T-helper 22 cell (primary cell): ENCODE results near the gene ZNF750.

Experiments
- DNase-seq: peaks from one replicate; pipeline ENCODE4 v3.0.0-alpha.2; 2020; ENCODE audit warnings: low read depth

Gene ZNF750

GRCh38 chr17:82839617-82840292, at the start of gene ZNF750:
Gene ZNF750, minus strand, starts transcription at chr17:82840022. Its CDS starts 7,568 bp downstream, at chr17:82832454.
- DNase-seq = no peak

DNA sequence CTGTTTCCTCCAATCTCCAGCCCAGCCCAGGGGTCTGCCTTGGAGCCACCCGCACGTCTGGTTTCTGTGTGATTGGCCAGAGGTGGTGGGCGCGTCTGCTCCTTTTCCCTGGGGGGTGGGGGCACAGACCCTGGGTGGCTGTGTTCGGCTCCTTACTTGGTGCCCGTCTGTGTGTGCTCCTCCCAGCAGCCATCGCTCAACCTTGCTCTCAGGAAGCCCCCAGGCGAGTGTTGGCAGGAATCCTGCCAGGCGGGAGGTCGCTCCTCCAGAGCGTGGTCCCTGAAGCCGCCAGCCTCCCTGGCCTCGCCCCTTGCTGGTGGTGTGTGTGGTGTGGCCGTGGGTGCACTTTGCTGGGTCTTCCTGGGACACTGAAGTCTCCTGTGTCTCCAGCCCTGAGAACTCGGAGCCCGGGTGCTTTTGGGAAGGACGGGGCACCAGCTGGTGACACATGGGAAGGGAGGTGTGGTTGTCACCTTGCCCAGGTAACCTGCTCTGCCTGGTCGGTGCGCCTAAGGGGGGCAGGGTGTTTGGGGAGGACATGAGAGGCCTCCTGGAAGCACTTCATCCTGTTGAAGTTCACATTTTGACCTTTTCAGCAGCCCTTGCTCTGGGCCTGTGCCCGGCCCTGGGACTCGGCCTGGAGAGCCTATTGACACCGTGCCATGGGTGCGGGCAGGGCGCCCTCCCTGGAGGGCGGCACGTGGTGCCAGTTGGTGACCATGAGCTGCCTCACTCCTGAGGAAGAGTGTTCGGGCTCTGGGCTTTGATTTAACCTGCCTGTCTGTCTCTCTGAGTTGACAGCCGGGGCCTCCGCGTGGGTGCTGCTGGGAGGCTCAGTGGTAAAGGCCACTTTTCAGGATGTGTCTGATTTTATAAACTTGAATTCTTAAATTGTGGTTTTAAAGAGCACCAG, 49.0 kb upstream of the ZNF750 start:
- DNase-seq = no peak

- no peak for DNase-seq
Measured at GRCh38 chr17:82887255-82888164, 47.7 kb upstream of the ZNF750 start.

GRCh38 chr17:82884970-82885353, 45.1 kb upstream of the ZNF750 start:
- DNase-seq = no peak

DNA sequence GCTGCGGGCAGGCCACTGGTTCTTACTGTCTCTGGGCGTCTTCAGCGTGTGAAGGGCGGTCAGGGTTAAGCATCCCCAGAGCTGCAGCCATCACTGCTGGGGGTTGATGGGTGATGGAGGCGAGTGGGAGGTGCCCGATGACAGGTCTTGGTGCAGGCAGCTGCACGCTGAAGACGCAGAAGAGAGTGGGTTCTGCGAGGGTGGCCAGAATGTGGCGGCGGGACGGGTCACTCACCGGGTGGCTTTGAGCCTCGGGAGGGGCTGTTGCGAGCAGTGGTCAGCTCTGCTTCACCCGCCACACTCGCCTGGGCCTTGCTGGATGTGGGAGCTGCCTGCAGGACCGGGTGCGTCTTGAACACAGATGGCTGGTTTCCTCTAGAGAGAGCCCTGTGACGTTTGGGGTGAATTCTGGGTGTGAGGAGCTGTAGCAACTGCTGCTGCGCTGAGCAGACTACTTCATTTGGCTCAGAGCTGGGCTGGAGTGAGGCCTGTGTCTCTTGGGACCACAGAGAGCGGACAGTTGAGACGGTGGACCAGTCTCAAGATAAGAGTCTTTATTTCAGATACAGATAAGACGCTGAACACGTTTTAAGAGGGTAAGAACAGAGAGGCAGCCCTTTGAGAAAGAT, 44.6 kb upstream of the ZNF750 start:
- no peak for DNase-seq

DNA sequence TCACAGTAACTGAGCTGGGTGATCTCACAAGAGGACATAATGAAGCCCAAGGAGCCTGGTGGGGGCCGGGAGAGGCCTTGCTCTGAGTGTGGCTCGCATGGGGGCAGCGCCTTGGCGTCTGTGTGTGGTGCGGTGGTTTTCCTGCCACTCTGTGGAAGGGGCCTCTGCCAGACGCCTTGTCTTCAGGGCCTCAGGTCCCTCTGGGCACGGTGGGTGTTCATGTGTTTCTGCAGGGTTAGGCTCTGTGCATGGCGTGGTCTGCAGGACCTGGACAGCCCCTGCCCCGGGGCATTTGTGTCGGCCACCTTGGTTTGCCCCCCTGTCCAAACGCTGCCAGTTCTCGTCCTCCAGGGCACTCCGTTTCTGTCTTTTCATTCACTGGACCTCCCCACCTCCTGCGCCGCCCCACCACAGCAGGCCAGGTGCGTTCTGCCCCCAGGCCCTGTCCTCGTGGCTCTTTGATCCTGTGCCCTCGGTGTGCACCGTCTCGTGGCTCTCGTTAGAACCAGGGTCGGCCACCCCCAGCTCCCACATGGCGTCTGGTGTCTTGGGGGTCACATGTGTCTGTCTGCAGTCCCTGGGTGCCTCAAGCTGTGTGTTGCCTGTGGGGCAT, 43.7 kb upstream of the ZNF750 start:
- DNase-seq = no peak

GRCh38 chr17:82882715-82883418, 43.0 kb upstream of the ZNF750 start:
- peak; percentile 83 for DNase-seq

DNA sequence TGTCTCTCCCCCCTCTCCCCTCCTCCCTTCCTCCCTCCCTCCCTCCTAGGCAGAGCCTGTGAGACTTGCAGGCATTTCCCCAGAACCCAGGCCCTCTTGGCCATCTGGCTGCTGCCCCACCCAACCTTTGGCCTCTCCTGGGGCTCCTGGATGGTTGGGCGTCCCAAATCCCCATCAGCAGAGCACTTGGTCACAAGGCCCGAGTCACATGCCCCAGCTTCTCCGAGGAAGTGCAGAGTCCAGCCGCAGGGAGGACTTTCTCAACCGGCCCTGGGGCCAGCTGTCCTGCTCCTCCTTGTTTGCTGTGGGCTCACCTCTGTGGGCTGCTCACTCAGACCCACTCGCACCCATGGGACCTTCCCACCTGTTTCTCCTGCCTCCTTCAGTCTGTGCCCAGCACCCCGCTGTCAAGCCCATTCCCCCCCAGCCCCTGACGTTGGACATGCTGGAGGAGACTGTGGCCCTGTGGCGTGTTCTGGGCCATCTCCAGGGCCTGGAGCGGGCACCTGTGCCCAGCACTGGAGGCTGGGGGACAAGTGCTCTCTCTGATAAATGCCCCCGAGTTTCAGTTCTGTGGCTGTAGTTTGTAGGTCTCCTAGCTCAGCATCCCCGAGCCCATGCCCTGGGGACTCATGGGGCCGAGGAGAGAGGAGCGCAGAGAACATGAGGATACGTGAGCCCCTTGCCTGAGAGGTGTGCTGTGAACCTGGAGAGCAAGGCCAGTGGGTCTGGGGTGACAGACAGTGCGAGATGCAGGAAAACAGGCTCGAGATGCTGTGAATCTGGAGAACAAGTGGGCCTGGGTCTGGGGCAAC, 42.3 kb upstream of the ZNF750 start:
- DNase-seq = no peak

DNA sequence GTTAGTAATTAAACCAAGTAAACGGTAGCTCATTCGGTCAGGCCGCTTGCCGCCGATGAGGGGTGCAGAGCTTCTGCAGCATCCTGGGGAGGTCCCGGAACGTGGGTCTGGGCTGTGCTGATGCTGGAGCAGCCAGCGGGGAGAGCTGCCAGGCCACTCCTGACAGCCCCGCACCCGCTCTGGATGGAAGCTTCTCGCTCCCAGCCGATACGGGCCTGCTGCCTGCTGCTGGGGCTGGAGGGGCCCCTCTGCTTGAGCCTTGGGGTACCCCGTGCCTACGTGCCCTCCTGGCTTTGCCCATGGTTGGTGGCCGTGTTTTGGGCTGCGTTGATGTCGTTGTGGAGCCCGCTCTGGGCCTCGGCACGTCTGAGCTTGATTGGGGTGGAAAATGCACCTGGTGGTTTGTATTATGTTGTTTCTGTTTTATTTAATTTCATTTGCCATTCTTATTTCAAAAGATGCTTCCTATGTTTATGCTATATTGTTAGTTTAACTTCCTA, 41.6 kb upstream of the ZNF750 start:
- DNase-seq = no peak

- DNase-seq = no peak
Measured at GRCh38 chr17:82880620-82881323, 41.0 kb upstream of the ZNF750 start.

GRCh38 chr17:82879241-82879640, 39.4 kb upstream of the ZNF750 start:
- DNase-seq = no peak

- no peak for DNase-seq
Measured at GRCh38 chr17:82878527-82878926, 38.7 kb upstream of the ZNF750 start.

GRCh38 chr17:82876602-82877379, 37.0 kb upstream of the ZNF750 start:
- DNase-seq = no peak

GRCh38 chr17:82876149-82876548, 36.3 kb upstream of the ZNF750 start:
- DNase-seq = no peak

GRCh38 chr17:82875407-82875856, 35.6 kb upstream of the ZNF750 start:
- no peak for DNase-seq

GRCh38 chr17:82874011-82874835, 34.4 kb upstream of the ZNF750 start:
- no peak for DNase-seq

- DNase-seq = no peak
Measured at GRCh38 chr17:82873521-82873920, 33.7 kb upstream of the ZNF750 start.
